Skeletal muscle tissue (tissue), 4 donors: ENCODE results near the gene USF2. TPM values are rescaled to one million over a fixed set of nuclear protein-coding genes. Genes with fewer than 3 reads are reported as not detected.

ENCODE experiments used
- H3K27ac ChIP-seq: one replicate; pipeline ENCODE4 v1.7.0; 2013; ENCODE audit warnings: mild to moderate bottlenecking, low read depth, low read length, inconsistent platforms
- H3K27me3 ChIP-seq, 3 donors: one replicate each; pipeline ENCODE4 v1.7.0; 2013; ENCODE audit warnings: low read length in 3 of 3; ENCODE audit not compliant: control insufficient read depth in 3 of 3, insufficient read depth in 3 of 3
- H3K36me3 ChIP-seq, 3 donors: one replicate each; pipeline ENCODE4 v1.7.0; 2013; ENCODE audit warnings: low read length in 3 of 3; ENCODE audit not compliant: control insufficient read depth in 3 of 3, insufficient read depth in 3 of 3
- H3K4me1 ChIP-seq, 3 donors: one replicate each; pipeline ENCODE4 v1.7.0; 2013; ENCODE audit warnings: low read length in 3 of 3, mild to moderate bottlenecking in 3 of 3; ENCODE audit not compliant: control insufficient read depth in 3 of 3, insufficient read depth in 3 of 3
- H3K4me3 ChIP-seq, 3 donors: one replicate each; pipeline ENCODE4 v1.7.0; 2013; ENCODE audit warnings: low read length in 3 of 3
- H3K9ac ChIP-seq, 3 donors: one replicate each; pipeline ENCODE4 v1.7.0; 2013; ENCODE audit warnings: low read length in 3 of 3, mild to moderate bottlenecking in 3 of 3, moderate library complexity in 2 of 3, low read depth in 1 of 3
- H3K9me3 ChIP-seq, 3 donors: one replicate each; pipeline ENCODE4 v1.7.0; 2013; ENCODE audit warnings: low read length in 3 of 3; ENCODE audit not compliant: control insufficient read depth in 3 of 3
- total RNA-seq: library from RNA; depleted of rRNA; stranded (reverse); fragments of >200 nt; gene quantifications from one replicate; pipeline ENCODE4 v1.2.3, GENCODE V29; 2014
- donor health status: Osteomylitis.

Gene USF2
- total RNA-seq, 1 donor from 2014 or later: 24.5 TPM

DNA sequence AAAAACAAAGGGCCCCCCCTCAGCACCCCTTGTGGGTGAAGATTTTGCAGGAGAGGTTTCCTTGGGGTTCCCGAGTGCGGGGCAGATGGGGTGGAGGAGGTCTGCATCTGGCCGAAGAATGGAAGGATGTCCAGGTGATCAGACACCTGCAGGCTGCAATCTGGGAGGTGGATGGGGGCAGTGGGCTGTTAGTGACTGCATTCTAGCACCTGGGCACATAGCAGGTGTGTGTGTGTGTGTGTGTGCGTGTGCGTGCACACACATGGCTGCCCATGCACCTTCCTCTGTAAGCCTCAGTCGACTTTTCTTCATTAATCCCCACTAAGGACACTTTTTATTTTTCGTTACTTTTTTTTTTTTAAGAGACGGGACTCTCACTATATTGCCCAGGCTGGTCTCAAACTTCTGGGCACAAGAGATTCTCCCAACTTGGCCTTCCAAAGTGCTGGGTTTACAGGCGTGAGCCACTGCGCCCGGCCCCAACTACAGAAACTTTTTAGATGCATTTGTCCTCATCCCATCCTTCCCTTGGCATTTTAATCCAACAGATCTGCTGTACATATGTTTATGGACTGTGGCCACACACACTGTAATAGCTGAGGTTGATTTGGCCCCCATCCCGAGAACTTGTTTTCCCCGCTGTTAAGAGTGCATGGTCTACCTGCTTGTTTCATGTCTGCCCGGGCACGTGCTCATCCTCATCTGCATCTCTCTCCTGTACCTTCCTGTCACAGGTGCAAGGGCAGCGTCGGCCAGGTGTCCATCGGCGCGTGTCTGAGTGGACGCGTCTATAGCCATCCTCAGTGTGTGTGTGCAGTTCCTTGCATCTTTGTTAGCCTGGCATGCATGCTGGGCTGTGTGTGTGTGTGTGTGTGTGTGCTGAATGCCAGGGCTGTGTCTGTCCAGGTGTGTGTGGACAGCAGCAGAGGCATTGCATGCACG is 23.9 kb downstream of the USF2 start:
- H3K4me3 ChIP-seq: no peak overlapping the region
- no peak overlapping the region for H3K27ac ChIP-seq
- no peaks in the 10 kb centered on the region for H3K4me1 ChIP-seq
- no peak overlapping the region for H3K9ac ChIP-seq
- no peaks in the 10 kb centered on the region for H3K9me3 ChIP-seq
- H3K27me3 ChIP-seq: peaks cover 38 to 49% (median 46%) of the 10 kb centered on the region in 3 donors
- no peaks in the 10 kb centered on the region for H3K36me3 ChIP-seq

DNA sequence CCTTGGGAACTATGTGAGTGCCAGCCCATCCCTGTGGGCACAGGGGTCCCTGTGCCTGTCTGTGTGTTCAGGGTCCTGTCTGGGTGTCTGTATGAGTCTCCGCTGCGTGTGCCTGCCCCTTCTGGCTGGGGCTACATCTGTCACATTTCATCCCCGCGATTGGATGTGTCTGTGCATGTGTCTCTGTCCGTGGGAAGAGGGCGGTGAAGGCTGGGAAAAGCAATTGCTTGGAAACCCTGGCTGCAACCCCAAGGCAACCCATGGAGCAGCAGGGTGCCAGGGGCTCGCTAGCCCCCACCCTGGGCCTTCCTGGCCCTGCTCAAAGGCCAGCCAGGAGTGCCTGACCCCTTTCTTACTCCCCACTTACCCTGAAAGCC is 24.6 kb downstream of the USF2 start:
- no peak overlapping the region for H3K27ac ChIP-seq
- H3K9me3 ChIP-seq: no peaks in the 10 kb centered on the region
- no peaks in the 10 kb centered on the region for H3K36me3 ChIP-seq
- no peaks in the 10 kb centered on the region for H3K4me1 ChIP-seq
- peaks cover 44 to 53% (median 52%) of the 10 kb centered on the region in 3 donors for H3K27me3 ChIP-seq
- no peak overlapping the region for H3K4me3 ChIP-seq
- no peak overlapping the region for H3K9ac ChIP-seq

DNA sequence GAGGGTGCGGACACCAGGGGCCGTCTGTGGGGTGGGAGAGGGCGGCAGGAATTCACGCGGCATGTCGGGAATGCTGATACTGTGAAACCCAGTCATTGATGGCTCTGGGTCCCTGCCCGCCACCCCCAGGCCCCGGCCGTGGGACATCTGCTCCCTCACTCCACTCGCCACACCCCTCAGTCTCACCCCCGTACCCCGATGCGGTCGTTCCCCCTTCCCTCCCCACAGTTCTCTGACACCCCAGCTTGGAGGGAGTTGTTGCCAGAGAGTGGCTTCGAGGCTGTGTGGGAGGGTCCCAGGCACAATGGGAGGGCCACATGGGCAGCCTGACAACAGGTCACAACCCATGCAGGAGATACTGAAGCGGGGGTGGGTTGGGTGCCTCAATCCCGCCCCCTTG is 25.0 kb downstream of the USF2 start:
- H3K9ac ChIP-seq: no peak overlapping the region
- H3K9me3 ChIP-seq: no peaks in the 10 kb centered on the region
- no peaks in the 10 kb centered on the region for H3K4me1 ChIP-seq
- peaks cover 49 to 57% (median 52%) of the 10 kb centered on the region in 3 donors for H3K27me3 ChIP-seq
- H3K4me3 ChIP-seq: no peak overlapping the region
- no peaks in the 10 kb centered on the region for H3K36me3 ChIP-seq
- H3K27ac ChIP-seq: no peak overlapping the region

DNA sequence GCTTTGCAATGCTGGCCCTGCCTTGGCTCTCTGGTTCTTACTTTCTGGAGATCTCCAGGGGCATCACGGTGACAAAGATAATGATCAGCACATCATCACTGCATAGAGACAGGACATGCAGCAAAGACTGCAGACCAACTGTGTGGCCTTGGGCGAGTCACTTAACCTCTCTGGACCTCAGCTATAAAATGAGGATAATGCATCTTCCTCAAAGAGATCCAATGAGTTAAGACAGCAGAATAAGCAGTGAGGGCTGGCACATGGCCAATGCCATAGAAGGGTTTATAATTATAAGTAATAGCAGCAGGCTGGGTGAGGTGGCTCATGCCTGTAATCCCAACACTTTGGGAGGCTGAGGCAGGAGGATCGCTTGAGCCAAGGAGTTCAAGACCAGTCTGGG is 25.6 kb downstream of the USF2 start:
- Histone ChIP-seq H3K9me3 (no peaks in the 10 kb centered on the region), H3K9ac (no peak overlapping the region), H3K4me3 (no peak overlapping the region), H3K36me3 (no peaks in the 10 kb centered on the region), H3K4me1 (no peaks in the 10 kb centered on the region), H3K27ac (no peak overlapping the region), H3K27me3 (peaks cover 52 to 61% (median 53%) of the 10 kb centered on the region in 3 donors)

DNA sequence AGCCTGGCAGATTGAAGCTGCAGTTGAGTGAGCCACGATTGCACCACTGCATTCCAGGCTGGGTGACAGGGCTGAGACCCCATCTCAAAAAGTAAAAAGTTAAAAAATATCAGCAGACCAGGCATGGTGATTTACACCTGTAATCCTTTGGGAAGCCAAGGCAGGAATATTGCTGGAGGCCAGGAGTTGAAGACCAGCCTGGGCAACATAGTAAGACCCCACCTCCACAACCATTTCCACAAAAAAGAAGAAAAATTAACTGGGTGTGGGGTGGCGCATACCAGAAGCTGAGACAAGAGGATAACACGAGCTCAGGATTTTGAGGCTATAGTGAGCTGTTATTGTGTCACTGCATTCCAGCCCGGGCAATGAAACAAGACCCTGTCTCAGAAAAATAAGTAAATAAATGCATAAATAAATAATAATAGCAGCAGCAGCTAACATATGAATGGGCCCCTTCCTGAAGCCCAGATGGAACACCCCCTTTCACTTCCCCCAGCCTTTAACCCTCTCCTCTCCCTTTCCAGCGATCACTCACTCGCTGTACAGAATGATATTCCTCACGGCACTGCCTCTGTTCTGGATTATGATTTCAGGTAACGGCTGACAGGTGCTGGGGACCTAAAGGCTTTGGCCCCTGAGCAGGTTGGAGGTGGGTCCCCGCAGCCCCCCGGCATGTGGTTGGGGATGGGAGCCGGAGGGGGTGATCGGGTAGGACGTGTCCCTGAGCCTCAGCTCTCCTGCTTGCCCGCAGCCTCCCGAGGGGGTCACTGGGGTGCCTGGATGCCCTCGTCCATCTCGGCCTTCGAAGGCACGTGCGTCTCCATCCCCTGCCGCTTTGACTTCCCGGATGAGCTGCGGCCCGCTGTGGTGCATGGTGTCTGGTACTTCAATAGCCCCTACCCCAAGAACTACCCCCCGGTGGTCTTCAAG is 26.4 kb downstream of the USF2 start:
- peaks cover 54 to 66% (median 56%) of the 10 kb centered on the region in 3 donors for H3K27me3 ChIP-seq

DNA sequence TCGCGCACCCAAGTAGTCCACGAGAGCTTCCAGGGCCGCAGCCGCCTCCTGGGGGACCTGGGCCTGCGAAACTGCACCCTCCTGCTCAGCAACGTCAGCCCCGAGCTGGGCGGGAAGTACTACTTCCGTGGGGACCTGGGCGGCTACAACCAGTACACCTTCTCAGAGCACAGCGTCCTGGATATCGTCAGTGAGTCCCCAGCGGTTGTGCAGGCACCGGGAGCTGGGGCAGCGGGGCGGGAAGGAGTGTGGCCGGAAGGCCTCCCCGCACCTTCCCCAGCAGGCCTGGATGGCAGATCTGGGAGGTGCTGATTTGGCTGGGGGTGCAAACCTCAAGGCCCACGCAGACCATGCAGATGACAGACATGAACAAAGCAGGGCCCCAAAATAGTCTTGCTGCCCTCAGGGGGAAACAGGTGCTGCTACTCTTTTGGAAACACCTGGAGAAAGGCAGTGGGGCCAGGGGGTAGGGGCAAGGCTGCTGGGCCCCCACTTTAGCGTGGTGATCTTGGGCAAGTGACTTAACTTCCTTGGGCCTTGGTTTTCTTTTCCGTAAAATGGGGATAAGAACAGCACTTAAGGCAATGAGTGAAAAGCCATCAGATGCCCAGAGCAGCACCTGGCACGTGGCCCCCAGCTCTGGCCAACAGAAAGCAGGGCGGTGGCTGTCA is 27.2 kb downstream of the USF2 start:
- no peak overlapping the region for H3K9ac ChIP-seq
- no peaks in the 10 kb centered on the region for H3K4me1 ChIP-seq
- peaks cover 58 to 72% (median 61%) of the 10 kb centered on the region in 3 donors for H3K27me3 ChIP-seq
- H3K27ac ChIP-seq: no peak overlapping the region
- no peaks in the 10 kb centered on the region for H3K36me3 ChIP-seq
- H3K9me3 ChIP-seq: no peaks in the 10 kb centered on the region
- no peak overlapping the region for H3K4me3 ChIP-seq

More for the DNA sequence above, 26.4 kb downstream of the USF2 start:
- Histone ChIP-seq H3K36me3 (no peaks in the 10 kb centered on the region), H3K9me3 (no peaks in the 10 kb centered on the region), H3K9ac (no peak overlapping the region), H3K27ac (no peak overlapping the region), H3K4me3 (no peak overlapping the region), H3K4me1 (no peaks in the 10 kb centered on the region)

DNA sequence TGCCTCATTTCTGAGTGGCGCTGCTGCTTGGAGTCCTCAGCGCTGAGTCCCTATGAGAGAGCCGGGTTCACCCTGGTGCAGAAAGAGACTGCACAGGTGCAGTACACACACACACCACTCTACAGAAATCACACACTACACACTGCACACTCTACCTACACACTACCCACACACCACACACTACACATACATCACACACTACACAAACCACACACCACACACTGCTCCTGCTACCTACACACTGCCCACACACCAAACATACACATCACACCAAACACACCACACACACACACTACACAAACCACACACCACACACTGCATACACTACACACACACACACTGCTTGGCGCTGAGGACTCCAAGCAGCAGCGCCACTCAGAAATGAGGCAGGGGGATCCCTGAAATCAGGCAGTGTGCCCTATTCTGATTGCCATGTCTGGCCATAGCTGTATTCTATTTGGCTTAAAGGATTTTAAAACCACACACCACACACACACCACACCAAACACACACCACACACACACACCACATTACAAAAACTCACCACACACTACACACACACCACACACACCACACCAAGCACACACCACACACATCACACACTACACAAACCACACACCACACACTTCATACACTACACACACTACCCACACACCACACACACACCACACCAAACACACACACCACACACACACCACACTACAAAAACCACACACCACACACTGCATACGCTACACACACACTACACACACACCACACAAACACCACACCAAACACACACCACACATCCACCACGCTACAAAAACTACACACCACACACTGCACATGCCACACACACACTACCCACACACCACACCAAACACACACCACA is 28.1 kb downstream of the USF2 start:
- Histone ChIP-seq H3K9ac (no peak overlapping the region), H3K27ac (no peak overlapping the region), H3K27me3 (peaks cover 51 to 72% (median 61%) of the 10 kb centered on the region in 3 donors)

DNA sequence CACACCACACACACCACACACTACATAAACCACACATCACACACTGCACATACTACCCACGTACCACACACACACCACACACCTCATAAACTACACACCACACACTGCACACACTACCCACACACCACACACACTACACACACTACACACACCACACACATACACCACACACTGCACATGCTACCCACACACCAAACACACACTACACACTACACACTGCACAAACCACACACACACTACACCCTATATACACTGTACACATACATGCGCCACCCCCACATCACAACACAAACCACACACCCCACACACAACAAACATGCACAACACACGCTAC is 28.7 kb downstream of the USF2 start:
- peaks cover 51 to 78% (median 65%) of the 10 kb centered on the region in 3 donors for H3K27me3 ChIP-seq
- H3K4me3 ChIP-seq: no peak overlapping the region

More for the DNA sequence above, 28.1 kb downstream of the USF2 start:
- H3K9me3 ChIP-seq: no peaks in the 10 kb centered on the region
- no peaks in the 10 kb centered on the region for H3K4me1 ChIP-seq
- no peaks in the 10 kb centered on the region for H3K36me3 ChIP-seq
- H3K4me3 ChIP-seq: no peak overlapping the region

DNA sequence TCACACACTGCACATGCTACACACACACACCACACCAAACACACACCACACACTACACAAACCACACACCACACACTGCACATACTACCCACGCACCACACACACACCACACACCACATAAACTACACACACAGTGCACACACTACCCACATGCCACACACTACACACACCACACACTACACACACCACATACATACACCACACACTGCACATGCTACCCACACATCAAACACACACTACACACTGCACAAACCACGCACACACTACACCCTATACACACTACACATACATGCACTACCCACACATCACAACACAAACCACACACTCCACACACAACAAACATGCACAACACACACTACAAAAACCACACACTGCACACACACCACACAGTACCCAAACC is 29.2 kb downstream of the USF2 start:
- Histone ChIP-seq H3K4me1 (no peaks in the 10 kb centered on the region), H3K9ac (no peak overlapping the region), H3K27ac (no peak overlapping the region), H3K36me3 (no peaks in the 10 kb centered on the region), H3K27me3 (peaks cover 50 to 76% (median 63%) of the 10 kb centered on the region in 3 donors), H3K9me3 (no peaks in the 10 kb centered on the region), H3K4me3 (no peak overlapping the region)

More for the DNA sequence above, 28.7 kb downstream of the USF2 start:
- H3K9ac ChIP-seq: no peak overlapping the region
- H3K9me3 ChIP-seq: no peaks in the 10 kb centered on the region
- H3K4me1 ChIP-seq: no peaks in the 10 kb centered on the region
- H3K36me3 ChIP-seq: no peaks in the 10 kb centered on the region
- no peak overlapping the region for H3K27ac ChIP-seq
